Heart right ventricle (tissue), 16 donors: ENCODE results near the gene PAFAH2. TPM values are rescaled to one million over a fixed set of nuclear protein-coding genes. Genes with fewer than 3 reads are reported as not detected.

Experiments used
- ATAC-seq, 8 donors: fragments of 200-7000 bp; cut with Tn5 transposase; one replicate each; pipeline ENCODE4 v1.9.1; 2020; ENCODE audit warnings: mild to moderate bottlenecking in 8 of 8, moderate library complexity in 8 of 8, moderate number of reproducible peaks in 1 of 8
- DNase-seq, 2 donors: peaks; one replicate each; pipeline ENCODE4 v3.0.0-alpha.2; 2020
- H3K27ac ChIP-seq, 10 donors: fragments of 200-600 bp; sonication (generic) in 2 of 10; one replicate each; pipeline versions ENCODE4 v1.5.0 to v1.8.0; 2020 to 2022; ENCODE audit warnings: mild to moderate bottlenecking in 3 of 10
- H3K27me3 ChIP-seq, 7 donors: fragments of 200-600 bp; one replicate each; pipeline ENCODE4 v1.8.0; 2021 to 2022; ENCODE audit warnings: mild to moderate bottlenecking in 2 of 7
- H3K36me3 ChIP-seq, 9 donors: fragments of 200-600 bp; sonication (generic) in 1 of 9; one replicate each; pipeline versions ENCODE4 v1.5.0 to v1.8.0; 2020 to 2022; ENCODE audit warnings: mild to moderate bottlenecking in 2 of 9
- H3K4me1 ChIP-seq, 9 donors: fragments of 200-600 bp; sonication (generic) in 1 of 9; one replicate each; pipeline versions ENCODE4 v1.5.0 to v1.8.0; 2020 to 2022; ENCODE audit warnings: mild to moderate bottlenecking in 4 of 9
- H3K4me3 ChIP-seq, 10 donors: fragments of 200-600 bp; sonication (generic) in 2 of 10; one replicate each; pipeline versions ENCODE4 v1.5.0 to v1.8.0; 2020 to 2022; ENCODE audit warnings: mild to moderate bottlenecking in 7 of 10, moderate library complexity in 2 of 10
- H3K9me3 ChIP-seq, 11 donors: fragments of 200-600 bp in 10 of 11; sonication (generic) in 2 of 11; one replicate each; pipeline versions ENCODE4 v1.5.0 to v1.8.0; 2013 to 2022; ENCODE audit warnings: mild to moderate bottlenecking in 2 of 11, control low read depth in 1 of 11, moderate library complexity in 1 of 11
- WGBS, 2 donors: extraction: QIAGEN DNeasy Blood & Tissue Kit; methylation state at CpG; one replicate each; pipeline ENCODE4 v1.1.7; 2013; ENCODE audit warnings: inconsistent platforms in 1 of 2; 5-methylcytosine and 5-hydroxymethylcytosine counted together
- intact Hi-C, 10 donors: fragments of 100-400 bp; cut with DNase I; formaldehyde crosslinking; loops; one replicate each; pipeline versions ENCODE4 v1.11.1 to v1.14.2; 2022
- polyA plus RNA-seq, 2 donors: library from polyadenylated mRNA; stranded (reverse); fragments of 200-250 nt; gene quantifications; one replicate each; pipeline ENCODE4 v1.2.3, GENCODE V29; 2013
- total RNA-seq, 10 donors: library from RNA; stranded (reverse); fragmentation: NEBNext Ultra II Directional in 3 of 10; extraction: Animal tissue kit (Norgen Biotek cat#: 25700) in 3 of 10; gene quantifications; one replicate each; pipeline versions ENCODE4 v1.2.1 to v1.2.4, GENCODE V29; 2021 to 2023
- TF ChIP-seq, protein P1 (sequence below), 9 donors: fragments of 200-600 bp; sonication (generic) in 2 of 9; IDR thresholded peaks; one replicate each; pipeline versions ENCODE4 v1.5.0 to v1.8.0; 2021 to 2022; ENCODE audit warnings: antibody characterized with exemption in 9 of 9, mild to moderate bottlenecking in 5 of 9, moderate library complexity in 1 of 9
- donor health status: Arrhythmogenic right ventricular cardiomyopathy.
- donor health status: ischemic (EF 13 %, LVEDD 7.1; RV severe dilation, severe dysfunction).
- donor health status: healthy with polysubstance abuse.
- donor health status: DM: no; HTN: yes; CAD: no.
- donor health status: DM: no; HTN: no; CAD: no.
- donor health status: ischemic (EF 25% LVEDD 6.9; RV normal size, moderate dysfunction).
- donor health status: ischemic (EF 25% LVEDD 5.7; RV mildly dilated, moderate dysfunction).
- donor health status: healthy.
- donor health status: DM: yes; HTN: yes; CAD: no.
- donor health status: Ischemic cardiomyopathy.
- donor health status: ischemic (EF 35%, LVEDD 5.7; RV mildly dilated, moderate dysfunction).
- donor health status: nonischemic (EF 11% LVEDD 7.7; RV severe dilation, severe dysfunction).
- donor health status: DM: yes; HTN: yes; CAD: no.
- donor health status: PGD.
- donor health status: ischemic (EF 29% LVEDD 5.4; RV normal size, mild dysfunction).
- donor health status: nonischemic (EF 23%, LVEDD 6.1; RV moderate dilation, normal function).

Gene PAFAH2
- total and polyA plus RNA-seq, 12 donors: 3.4 to 19.3 (median 10.5) TPM

- DNase-seq (peak; percentile 77 to 79), ATAC-seq (peak; percentile 79 to 89 (median 82))
- WGBS, 2 donors: 17 to 28% methylated on average over 15 of the region's 15 CpGs
- H3K27ac ChIP-seq: peak within 1 kb of the TSS; percentile 58 to 97 (median 84)
- intact Hi-C loops: no loop called here
- TF ChIP-seq, protein P1, sequence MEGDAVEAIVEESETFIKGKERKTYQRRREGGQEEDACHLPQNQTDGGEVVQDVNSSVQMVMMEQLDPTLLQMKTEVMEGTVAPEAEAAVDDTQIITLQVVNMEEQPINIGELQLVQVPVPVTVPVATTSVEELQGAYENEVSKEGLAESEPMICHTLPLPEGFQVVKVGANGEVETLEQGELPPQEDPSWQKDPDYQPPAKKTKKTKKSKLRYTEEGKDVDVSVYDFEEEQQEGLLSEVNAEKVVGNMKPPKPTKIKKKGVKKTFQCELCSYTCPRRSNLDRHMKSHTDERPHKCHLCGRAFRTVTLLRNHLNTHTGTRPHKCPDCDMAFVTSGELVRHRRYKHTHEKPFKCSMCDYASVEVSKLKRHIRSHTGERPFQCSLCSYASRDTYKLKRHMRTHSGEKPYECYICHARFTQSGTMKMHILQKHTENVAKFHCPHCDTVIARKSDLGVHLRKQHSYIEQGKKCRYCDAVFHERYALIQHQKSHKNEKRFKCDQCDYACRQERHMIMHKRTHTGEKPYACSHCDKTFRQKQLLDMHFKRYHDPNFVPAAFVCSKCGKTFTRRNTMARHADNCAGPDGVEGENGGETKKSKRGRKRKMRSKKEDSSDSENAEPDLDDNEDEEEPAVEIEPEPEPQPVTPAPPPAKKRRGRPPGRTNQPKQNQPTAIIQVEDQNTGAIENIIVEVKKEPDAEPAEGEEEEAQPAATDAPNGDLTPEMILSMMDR (IDR thresholded peaks at IDR 0.05): no peak
- H3K9me3 ChIP-seq: no peaks in the 10 kb centered on the region
- no peaks in the 10 kb centered on the region for H3K27me3 ChIP-seq
- H3K4me3 ChIP-seq: peak within 1 kb of the TSS in 7 of 10 donors; percentile 26 to 49 (median 45)
- H3K36me3 ChIP-seq: no peaks in the 10 kb centered on the region
- H3K4me1 ChIP-seq: peaks cover 9 to 71% (median 44%) of the 10 kb centered on the region in 9 donors
These were observed 24.0 kb upstream of the PAFAH2 start, which contains the start of gene EXTL1 for GRCh38 chr1:26021647-26022403. TSS of gene EXTL1 (plus strand) at chr1:26021775. CDS start at chr1:26022647, 872 bp downstream.

- Histone ChIP-seq H3K27ac (peak overlapping the region; percentile 44 to 97 (median 84)), H3K36me3 (no peaks in the 10 kb centered on the region), H3K4me1 (peaks cover 9 to 78% (median 48%) of the 10 kb centered on the region in 9 donors), H3K27me3 (no peaks in the 10 kb centered on the region), H3K9me3 (no peaks in the 10 kb centered on the region), H3K4me3 (peak overlapping the region in 6 of 10 donors; percentile 29 to 49 (median 46))
- peak in 6 of 8 donors; percentile 1 to 20 (median 11) for ATAC-seq
- intact Hi-C loops: no loop called here
- TF ChIP-seq, protein P1 (IDR thresholded peaks at IDR 0.05): no peak
- 35 to 49% methylated on average over 6 of the region's 6 CpGs for WGBS, 2 donors
- DNase-seq: no peak
These were observed 23.2 kb upstream of the PAFAH2 start for GRCh38 chr1:26020941-26021646.

- Histone ChIP-seq H3K36me3 (no peaks in the 10 kb centered on the region), H3K4me3 (peak overlapping the region in 6 of 10 donors; percentile 29 to 49 (median 46)), H3K9me3 (no peaks in the 10 kb centered on the region), H3K27me3 (no peaks in the 10 kb centered on the region), H3K27ac (peak overlapping the region; percentile 44 to 97 (median 84)), H3K4me1 (peaks cover 9 to 82% (median 48%) of the 10 kb centered on the region in 9 donors)
- 23 to 44% methylated on average over 6 of the region's 6 CpGs for WGBS, 2 donors
- TF ChIP-seq, protein P1 (IDR thresholded peaks at IDR 0.05): no peak
- DNase-seq: peak in 1 of 2 donors; percentile 73
- ATAC-seq: peak; percentile 5 to 72 (median 52)
- intact Hi-C loops: no loop called here
These were observed 22.5 kb upstream of the PAFAH2 start for GRCh38 chr1:26020330-26020768.

DNA sequence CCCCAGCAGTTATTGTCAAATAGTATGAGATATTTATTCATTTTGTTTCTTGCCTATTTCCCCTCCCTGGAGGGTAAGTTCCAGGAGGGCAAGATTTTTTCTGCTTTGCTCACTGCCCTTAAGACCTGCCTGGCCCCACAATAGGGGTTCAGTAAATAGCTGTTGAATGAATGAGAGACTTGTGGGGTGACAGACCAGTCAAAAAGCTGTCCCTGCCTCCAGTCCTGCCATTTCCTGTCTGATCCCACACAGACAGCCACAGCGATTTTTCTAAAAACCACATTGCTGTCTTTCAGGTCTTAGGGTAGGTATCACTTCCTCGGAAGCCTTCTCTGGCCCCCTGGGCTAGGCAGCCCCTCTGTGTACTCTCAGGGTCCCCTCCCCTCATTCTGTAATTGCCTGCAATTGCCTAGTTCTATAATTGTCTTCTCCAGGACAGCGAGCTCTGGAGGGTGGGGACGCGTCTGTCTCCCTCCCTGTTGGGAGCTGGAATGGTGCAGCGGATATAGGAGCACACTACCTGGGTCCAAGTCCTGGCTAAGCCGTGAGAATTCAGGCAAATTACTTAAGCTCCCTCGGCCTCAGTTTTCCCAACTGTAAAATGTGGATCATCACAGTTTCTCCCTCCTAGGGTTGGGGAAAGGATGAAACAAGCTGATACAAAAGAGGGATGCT lies 21.9 kb upstream of the PAFAH2 start:
- no peak for DNase-seq
- peak overlapping the region in 9 of 10 donors; percentile 44 to 97 (median 84) for H3K27ac ChIP-seq
- no peaks in the 10 kb centered on the region for H3K36me3 ChIP-seq
- TF ChIP-seq, protein P1 (IDR thresholded peaks at IDR 0.05): no peak
- 38 to 50% methylated on average over 8 of the region's 8 CpGs for WGBS, 2 donors
- peak overlapping the region in 5 of 10 donors; percentile 5 to 49 (median 45) for H3K4me3 ChIP-seq
- no peak for ATAC-seq
- no peaks in the 10 kb centered on the region for H3K9me3 ChIP-seq
- H3K4me1 ChIP-seq: peaks cover 9 to 78% (median 46%) of the 10 kb centered on the region in 9 donors
- intact Hi-C loops: no loop called here
- no peaks in the 10 kb centered on the region for H3K27me3 ChIP-seq
